WTC11 (cell line): ENCODE results near the gene ZNF576. TPM values are rescaled to one million over a fixed set of nuclear protein-coding genes. Genes with fewer than 3 reads are reported as not detected.

ENCODE experiments used
- ATAC-seq: fragments of 200-7000 bp; cut with Tn5 transposase; 2 replicates; pipeline ENCODE4 v1.10.0; 2021; ENCODE audit warnings: mild to moderate bottlenecking, moderate library complexity
- CTCF ChIA-PET: fragments of 300-600 bp; sonication (Branson Sonifier 250); formaldehyde crosslinking; loops from one replicate; lab custom pipeline; 2021; ENCODE audit warnings: antibody characterized with exemption; lab: Charles Lee
- POLR2A ChIA-PET: fragments of 350-600 bp; sonication (Branson Sonifier 250); formaldehyde crosslinking; loops from one replicate; lab custom pipeline; 2021; ENCODE audit warnings: antibody characterized with exemption; lab: Charles Lee
- DNase-seq: peaks from one replicate; pipeline ENCODE4 v3.0.0; 2021; ENCODE audit warnings: low spot score
- H3K27ac Mint-ChIP-seq: 2 replicates; pipeline ENCODE4 v1.8.0; 2021; ENCODE audit warnings: mixed read lengths
- H3K27me3 Mint-ChIP-seq: 2 replicates; pipeline ENCODE4 v1.8.0; 2021; ENCODE audit warnings: low read depth, mild to moderate bottlenecking, moderate library complexity, mixed read lengths
- H3K36me3 Mint-ChIP-seq: 2 replicates; pipeline ENCODE4 v1.8.0; 2021; ENCODE audit warnings: mixed read lengths
- H3K4me1 Mint-ChIP-seq: 2 replicates; pipeline ENCODE4 v1.8.0; 2022; ENCODE audit warnings: mixed read lengths
- H3K4me3 Mint-ChIP-seq: 2 replicates; pipeline ENCODE4 v1.8.0; 2021; ENCODE audit warnings: mild to moderate bottlenecking, moderate library complexity, mixed read lengths
- H3K9me3 Mint-ChIP-seq: 2 replicates; pipeline ENCODE4 v1.8.0; 2021; ENCODE audit warnings: mixed read lengths
- FOXK1 ChIP-seq: sonication (generic); formaldehyde crosslinking; IDR thresholded peaks from 2 replicates; pipeline ENCODE4 v1.8.0; 2022; ENCODE audit warnings: mild to moderate bottlenecking, moderate library complexity, missing genetic modification reagents
- FOXP1 ChIP-seq: sonication (generic); formaldehyde crosslinking; IDR thresholded peaks from 2 replicates; pipeline ENCODE4 v1.8.0; 2022; ENCODE audit warnings: missing genetic modification reagents, mild to moderate bottlenecking, moderate library complexity, borderline replicate concordance
- GRHL2 ChIP-seq: fragments of 250-450 bp; sonication (Bioruptor Pico); IDR thresholded peaks from 2 replicates; pipeline ENCODE4 v1.8.0; 2022; ENCODE audit warnings: mild to moderate bottlenecking, moderate library complexity; ENCODE audit not compliant: insufficient replicate concordance, severe bottlenecking
- JUN ChIP-seq: sonication (generic); formaldehyde crosslinking; IDR thresholded peaks from 2 replicates; pipeline ENCODE4 v1.8.0; 2023; ENCODE audit warnings: mild to moderate bottlenecking, missing genetic modification reagents
- OVOL2 ChIP-seq: fragments of 250-450 bp; sonication (Bioruptor Pico); IDR thresholded peaks from 2 replicates; pipeline ENCODE4 v1.9.0; 2021; ENCODE audit warnings: mild to moderate bottlenecking, borderline replicate concordance
- PRRX2 ChIP-seq: fragments of 250-450 bp; sonication (Bioruptor Pico); IDR thresholded peaks from 2 replicates; pipeline ENCODE4 v1.8.0; 2021; ENCODE audit warnings: mild to moderate bottlenecking
- SMAD3 ChIP-seq: sonication (generic); formaldehyde crosslinking; IDR thresholded peaks from 2 replicates; pipeline ENCODE4 v1.8.0; 2022; ENCODE audit warnings: missing genetic modification reagents, mild to moderate bottlenecking, borderline replicate concordance
- SP1 ChIP-seq: sonication (generic); formaldehyde crosslinking; conservative IDR thresholded peaks from 2 replicates; pipeline ENCODE4 v1.8.1; 2022; ENCODE audit warnings: missing genetic modification reagents
- TCF7 ChIP-seq: sonication (generic); formaldehyde crosslinking; IDR thresholded peaks from 2 replicates; pipeline ENCODE4 v1.8.0; 2022; ENCODE audit warnings: mild to moderate bottlenecking, low read depth, missing genetic modification reagents, moderate library complexity
- ZBTB21 ChIP-seq: sonication (generic); formaldehyde crosslinking; IDR thresholded peaks from 2 replicates; pipeline ENCODE4 v1.8.1; 2023; ENCODE audit warnings: mild to moderate bottlenecking, missing genetic modification reagents, borderline replicate concordance
- ZNF423 ChIP-seq: fragments of 250-450 bp; sonication (Bioruptor Pico); IDR thresholded peaks from 2 replicates; pipeline ENCODE4 v2.1.2; 2022; ENCODE audit warnings: mild to moderate bottlenecking, moderate library complexity
- total RNA-seq: library from RNA; stranded (reverse); gene quantifications from 3 replicates; pipeline ENCODE4 v1.2.3, GENCODE V29; 2021
- TF ChIP-seq, protein P1 (sequence below): sonication (generic); formaldehyde crosslinking; IDR thresholded peaks from 2 replicates; pipeline ENCODE4 v1.8.0; 2022; ENCODE audit warnings: mild to moderate bottlenecking, missing genetic modification reagents
- TF ChIP-seq, protein P2 (sequence below): sonication (generic); formaldehyde crosslinking; IDR thresholded peaks from 2 replicates; pipeline ENCODE4 v1.8.0; 2023; ENCODE audit warnings: missing genetic modification reagents
- TF ChIP-seq, protein P3 (sequence below): sonication (generic); formaldehyde crosslinking; IDR thresholded peaks from 2 replicates; pipeline ENCODE4 v1.8.1; 2023; ENCODE audit warnings: mild to moderate bottlenecking, missing genetic modification reagents, borderline replicate concordance
- TF ChIP-seq, protein P4 (sequence below): sonication (generic); formaldehyde crosslinking; IDR thresholded peaks from 2 replicates; pipeline ENCODE4 v1.8.1; 2022; ENCODE audit warnings: low read depth, missing genetic modification reagents, borderline replicate concordance
- TF ChIP-seq, protein P5 (sequence below): sonication (generic); formaldehyde crosslinking; IDR thresholded peaks from 2 replicates; pipeline ENCODE4 v1.8.0; 2022; ENCODE audit warnings: mild to moderate bottlenecking, missing genetic modification reagents
- TF ChIP-seq, protein P6 (sequence below): sonication (generic); formaldehyde crosslinking; IDR thresholded peaks from 2 replicates; pipeline ENCODE4 v1.8.1; 2023; ENCODE audit warnings: mild to moderate bottlenecking, missing genetic modification reagents

The ZNF576 gene
- total RNA-seq, 1 experiment from 2014 or later: 15.9 TPM

DNA sequence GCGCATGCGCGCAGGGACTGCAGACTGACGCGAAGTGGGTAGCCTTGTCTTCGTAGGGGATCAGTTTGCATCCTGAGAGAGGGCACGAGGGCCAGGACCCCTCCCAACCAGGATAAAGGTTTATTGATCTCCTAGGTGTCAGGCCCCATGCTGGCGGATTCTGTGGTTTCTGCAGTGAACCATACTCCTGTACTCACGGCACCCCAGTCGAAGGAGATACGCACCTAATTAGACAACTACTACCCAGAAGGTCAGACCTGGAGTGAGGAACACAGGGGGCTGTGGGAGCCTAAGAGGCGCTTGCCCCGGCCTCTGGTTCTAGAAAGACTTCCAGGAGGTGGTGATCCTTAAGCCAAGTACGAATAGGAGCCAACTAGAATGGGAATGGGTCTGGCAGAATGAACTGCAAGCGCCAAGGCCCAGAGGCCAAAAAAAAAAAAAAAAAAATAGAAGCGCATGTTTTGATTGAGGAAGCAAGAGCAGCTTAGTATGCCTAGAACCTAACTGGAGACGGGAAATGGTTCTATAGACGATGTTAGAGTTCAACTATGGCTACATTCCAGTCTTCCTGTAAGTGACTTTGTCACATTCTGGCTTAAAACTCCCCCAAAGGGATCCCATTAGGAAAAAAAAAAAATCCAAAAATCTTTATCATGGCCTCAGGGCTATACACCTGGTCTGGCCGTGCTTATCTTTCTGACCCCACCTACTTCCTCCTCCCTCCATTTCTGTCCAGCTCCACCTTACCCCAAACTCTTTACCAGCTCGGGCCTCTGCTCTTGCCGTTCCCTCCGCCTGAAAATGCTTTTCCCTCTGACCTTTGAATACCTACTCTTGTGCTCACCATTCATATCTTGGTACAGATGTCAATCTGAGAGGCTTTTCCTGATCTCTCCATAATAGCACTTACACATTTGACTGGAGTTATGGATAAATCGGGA lies 23.9 kb downstream of the ZNF576 start:
- DNase-seq (no peak), ATAC-seq (no peak)
- Mint-ChIP-seq H3K9me3 (no peaks in the 10 kb centered on the region), H3K4me1 (peaks cover 27% of the 10 kb centered on the region), H3K36me3 (no peaks in the 10 kb centered on the region), H3K27ac (peak overlapping the region; percentile 97), H3K27me3 (peaks cover 4% of the 10 kb centered on the region), H3K4me3 (peak overlapping the region; percentile 74)
- ChIA-PET CTCF (interaction anchor here (0.6 to 1.6 kb wide), 4 partner anchors 24 to 1219 kb away, joined by 4 to 5 read pairs (median 4); partner anchors contain the start of genes IRGQ and ZNF576), POLR2A (interaction anchor here (0.6 to 1.0 kb wide), 3 partner anchors 13 to 34 kb away, joined by 3 to 4 read pairs (median 3); partner anchors contain the start of gene ZNF576)
- TF ChIP-seq, protein P1, sequence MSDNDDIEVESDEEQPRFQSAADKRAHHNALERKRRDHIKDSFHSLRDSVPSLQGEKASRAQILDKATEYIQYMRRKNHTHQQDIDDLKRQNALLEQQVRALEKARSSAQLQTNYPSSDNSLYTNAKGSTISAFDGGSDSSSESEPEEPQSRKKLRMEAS (CRISPR knock-in tag): peak; percentile 32; the same call in 1 of the 2 replicates
- TF ChIP-seq GRHL2 (CRISPR knock-in tag): no peak

DNA sequence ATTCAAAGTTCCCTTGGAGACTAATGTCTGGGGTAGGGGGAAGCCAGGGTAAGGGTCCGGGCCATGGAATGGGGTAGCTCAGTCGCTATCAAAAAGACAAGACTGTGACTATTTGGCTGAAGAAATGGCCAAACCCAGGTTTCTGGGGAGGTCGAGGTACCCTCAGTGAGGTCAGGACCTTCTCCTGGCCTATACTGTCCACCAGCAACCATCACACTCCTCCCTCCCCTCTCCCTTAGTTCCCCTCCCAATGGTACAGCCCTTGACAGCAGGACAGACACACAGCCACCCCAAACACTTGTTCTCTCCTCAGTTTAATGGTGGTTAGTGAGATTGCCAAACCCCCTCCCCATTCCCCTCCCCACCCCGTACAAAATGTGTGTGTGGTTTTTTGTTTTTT lies 25.7 kb downstream of the ZNF576 start:
- H3K4me1 Mint-ChIP-seq: peaks cover 27% of the 10 kb centered on the region
- TF ChIP-seq ZNF423 (no peak), JUN (no peak), SP1 (no peak), PRRX2 (CRISPR knock-in tag) (no peak), ZBTB21 (CRISPR knock-in tag) (no peak), OVOL2 (no peak), SMAD3 (CRISPR knock-in tag) (no peak), TCF7 (CRISPR knock-in tag) (no peak), FOXK1 (CRISPR knock-in tag) (no peak), FOXP1 (no peak)
- TF ChIP-seq, protein P2, sequence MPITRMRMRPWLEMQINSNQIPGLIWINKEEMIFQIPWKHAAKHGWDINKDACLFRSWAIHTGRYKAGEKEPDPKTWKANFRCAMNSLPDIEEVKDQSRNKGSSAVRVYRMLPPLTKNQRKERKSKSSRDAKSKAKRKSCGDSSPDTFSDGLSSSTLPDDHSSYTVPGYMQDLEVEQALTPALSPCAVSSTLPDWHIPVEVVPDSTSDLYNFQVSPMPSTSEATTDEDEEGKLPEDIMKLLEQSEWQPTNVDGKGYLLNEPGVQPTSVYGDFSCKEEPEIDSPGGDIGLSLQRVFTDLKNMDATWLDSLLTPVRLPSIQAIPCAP (CRISPR knock-in tag): no peak
- TF ChIP-seq, protein P3, sequence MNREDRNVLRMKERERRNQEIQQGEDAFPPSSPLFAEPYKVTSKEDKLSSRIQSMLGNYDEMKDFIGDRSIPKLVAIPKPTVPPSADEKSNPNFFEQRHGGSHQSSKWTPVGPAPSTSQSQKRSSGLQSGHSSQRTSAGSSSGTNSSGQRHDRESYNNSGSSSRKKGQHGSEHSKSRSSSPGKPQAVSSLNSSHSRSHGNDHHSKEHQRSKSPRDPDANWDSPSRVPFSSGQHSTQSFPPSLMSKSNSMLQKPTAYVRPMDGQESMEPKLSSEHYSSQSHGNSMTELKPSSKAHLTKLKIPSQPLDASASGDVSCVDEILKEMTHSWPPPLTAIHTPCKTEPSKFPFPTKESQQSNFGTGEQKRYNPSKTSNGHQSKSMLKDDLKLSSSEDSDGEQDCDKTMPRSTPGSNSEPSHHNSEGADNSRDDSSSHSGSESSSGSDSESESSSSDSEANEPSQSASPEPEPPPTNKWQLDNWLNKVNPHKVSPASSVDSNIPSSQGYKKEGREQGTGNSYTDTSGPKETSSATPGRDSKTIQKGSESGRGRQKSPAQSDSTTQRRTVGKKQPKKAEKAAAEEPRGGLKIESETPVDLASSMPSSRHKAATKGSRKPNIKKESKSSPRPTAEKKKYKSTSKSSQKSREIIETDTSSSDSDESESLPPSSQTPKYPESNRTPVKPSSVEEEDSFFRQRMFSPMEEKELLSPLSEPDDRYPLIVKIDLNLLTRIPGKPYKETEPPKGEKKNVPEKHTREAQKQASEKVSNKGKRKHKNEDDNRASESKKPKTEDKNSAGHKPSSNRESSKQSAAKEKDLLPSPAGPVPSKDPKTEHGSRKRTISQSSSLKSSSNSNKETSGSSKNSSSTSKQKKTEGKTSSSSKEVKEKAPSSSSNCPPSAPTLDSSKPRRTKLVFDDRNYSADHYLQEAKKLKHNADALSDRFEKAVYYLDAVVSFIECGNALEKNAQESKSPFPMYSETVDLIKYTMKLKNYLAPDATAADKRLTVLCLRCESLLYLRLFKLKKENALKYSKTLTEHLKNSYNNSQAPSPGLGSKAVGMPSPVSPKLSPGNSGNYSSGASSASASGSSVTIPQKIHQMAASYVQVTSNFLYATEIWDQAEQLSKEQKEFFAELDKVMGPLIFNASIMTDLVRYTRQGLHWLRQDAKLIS (CRISPR knock-in tag): no peak
- TF ChIP-seq, protein P4, sequence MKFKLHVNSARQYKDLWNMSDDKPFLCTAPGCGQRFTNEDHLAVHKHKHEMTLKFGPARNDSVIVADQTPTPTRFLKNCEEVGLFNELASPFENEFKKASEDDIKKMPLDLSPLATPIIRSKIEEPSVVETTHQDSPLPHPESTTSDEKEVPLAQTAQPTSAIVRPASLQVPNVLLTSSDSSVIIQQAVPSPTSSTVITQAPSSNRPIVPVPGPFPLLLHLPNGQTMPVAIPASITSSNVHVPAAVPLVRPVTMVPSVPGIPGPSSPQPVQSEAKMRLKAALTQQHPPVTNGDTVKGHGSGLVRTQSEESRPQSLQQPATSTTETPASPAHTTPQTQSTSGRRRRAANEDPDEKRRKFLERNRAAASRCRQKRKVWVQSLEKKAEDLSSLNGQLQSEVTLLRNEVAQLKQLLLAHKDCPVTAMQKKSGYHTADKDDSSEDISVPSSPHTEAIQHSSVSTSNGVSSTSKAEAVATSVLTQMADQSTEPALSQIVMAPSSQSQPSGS (CRISPR knock-in tag): no peak
- TF ChIP-seq, protein P5, sequence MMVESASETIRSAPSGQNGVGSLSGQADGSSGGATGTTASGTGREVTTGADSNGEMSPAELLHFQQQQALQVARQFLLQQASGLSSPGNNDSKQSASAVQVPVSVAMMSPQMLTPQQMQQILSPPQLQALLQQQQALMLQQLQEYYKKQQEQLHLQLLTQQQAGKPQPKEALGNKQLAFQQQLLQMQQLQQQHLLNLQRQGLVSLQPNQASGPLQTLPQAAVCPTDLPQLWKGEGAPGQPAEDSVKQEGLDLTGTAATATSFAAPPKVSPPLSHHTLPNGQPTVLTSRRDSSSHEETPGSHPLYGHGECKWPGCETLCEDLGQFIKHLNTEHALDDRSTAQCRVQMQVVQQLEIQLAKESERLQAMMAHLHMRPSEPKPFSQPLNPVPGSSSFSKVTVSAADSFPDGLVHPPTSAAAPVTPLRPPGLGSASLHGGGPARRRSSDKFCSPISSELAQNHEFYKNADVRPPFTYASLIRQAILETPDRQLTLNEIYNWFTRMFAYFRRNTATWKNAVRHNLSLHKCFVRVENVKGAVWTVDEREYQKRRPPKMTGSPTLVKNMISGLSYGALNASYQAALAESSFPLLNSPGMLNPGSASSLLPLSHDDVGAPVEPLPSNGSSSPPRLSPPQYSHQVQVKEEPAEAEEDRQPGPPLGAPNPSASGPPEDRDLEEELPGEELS (CRISPR knock-in tag): no peak
- TF ChIP-seq, protein P6, sequence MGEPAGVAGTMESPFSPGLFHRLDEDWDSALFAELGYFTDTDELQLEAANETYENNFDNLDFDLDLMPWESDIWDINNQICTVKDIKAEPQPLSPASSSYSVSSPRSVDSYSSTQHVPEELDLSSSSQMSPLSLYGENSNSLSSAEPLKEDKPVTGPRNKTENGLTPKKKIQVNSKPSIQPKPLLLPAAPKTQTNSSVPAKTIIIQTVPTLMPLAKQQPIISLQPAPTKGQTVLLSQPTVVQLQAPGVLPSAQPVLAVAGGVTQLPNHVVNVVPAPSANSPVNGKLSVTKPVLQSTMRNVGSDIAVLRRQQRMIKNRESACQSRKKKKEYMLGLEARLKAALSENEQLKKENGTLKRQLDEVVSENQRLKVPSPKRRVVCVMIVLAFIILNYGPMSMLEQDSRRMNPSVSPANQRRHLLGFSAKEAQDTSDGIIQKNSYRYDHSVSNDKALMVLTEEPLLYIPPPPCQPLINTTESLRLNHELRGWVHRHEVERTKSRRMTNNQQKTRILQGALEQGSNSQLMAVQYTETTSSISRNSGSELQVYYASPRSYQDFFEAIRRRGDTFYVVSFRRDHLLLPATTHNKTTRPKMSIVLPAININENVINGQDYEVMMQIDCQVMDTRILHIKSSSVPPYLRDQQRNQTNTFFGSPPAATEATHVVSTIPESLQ (CRISPR knock-in tag): no peak
- no peak for DNase-seq
- H3K27me3 Mint-ChIP-seq: peaks cover 11% of the 10 kb centered on the region
- no peak for ATAC-seq
- H3K4me3 Mint-ChIP-seq: no peak overlapping the region
- POLR2A ChIA-PET: no interaction called here
- CTCF ChIA-PET: interaction anchor here (1.6 kb wide), 1 partner anchor 67 kb away, joined by 5 read pairs; no protein-coding TSS in a partner anchor
- no peaks in the 10 kb centered on the region for H3K9me3 Mint-ChIP-seq
- no peaks in the 10 kb centered on the region for H3K36me3 Mint-ChIP-seq
- no peak overlapping the region for H3K27ac Mint-ChIP-seq
